ENCODE results near the gene TM4SF18. TPM values are rescaled to one million over a fixed set of nuclear protein-coding genes. Genes with fewer than 3 reads are reported as not detected.

The TM4SF18 gene
- total RNA-seq, 4 donors from 2014 or later = 9.7 to 33.3 (median 24.9) TPM

DNA sequence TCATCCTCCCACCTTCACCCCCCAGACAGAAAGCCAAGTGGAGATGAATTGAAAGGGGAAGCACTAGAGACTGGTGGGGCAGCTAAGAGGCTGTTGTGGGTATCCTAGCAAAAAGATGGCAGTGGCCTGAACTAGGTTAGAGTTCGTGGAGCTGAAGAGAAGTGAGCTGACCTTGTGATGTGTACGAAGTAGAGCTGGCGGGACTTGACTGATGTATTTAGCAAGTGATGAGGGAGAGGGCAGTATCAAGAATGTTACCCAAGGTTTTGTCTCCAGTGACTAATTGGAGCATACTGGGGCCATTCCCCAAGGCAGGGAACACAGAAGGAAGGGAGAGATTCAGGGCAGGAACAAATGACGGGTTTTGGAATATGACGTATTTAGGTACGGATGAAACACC lies 61.8 kb downstream of the TM4SF18 start:
- WGBS, 2 donors = 83 to 90% methylated on average over 6 of the region's 6 CpGs

DNA sequence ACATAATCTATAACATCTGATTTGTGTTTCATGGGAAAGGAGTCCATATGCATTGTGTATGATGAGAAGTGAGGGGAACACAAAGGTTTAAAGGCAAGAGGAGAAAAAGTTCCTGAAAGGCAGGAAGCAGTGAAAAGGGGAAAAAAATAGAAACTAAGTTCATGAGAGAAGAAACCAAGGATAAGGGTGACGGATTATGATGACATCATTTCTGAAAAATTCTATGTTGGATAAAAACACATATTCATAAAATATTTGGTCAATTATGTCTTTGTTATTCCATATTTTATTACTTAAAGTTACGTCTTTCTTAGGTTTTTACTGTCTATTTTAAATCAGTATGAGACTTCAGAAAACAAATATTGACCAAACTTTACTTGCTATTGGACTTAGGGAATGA lies 63.3 kb downstream of the TM4SF18 start:
- H3K4me1 ChIP-seq = peaks cover 0 to 3% of the 10 kb centered on the region in 2 donors
- H3K27ac ChIP-seq = no peak overlapping the region
- H3K27me3 ChIP-seq = no peaks in the 10 kb centered on the region
- H3K4me3 ChIP-seq (replicated peaks in 1 of 3) = no peak overlapping the region
- WGBS, 2 donors = 81% methylated on average over 2 of the region's 2 CpGs
- no peak for DNase-seq
- intact Hi-C loops (cut with DNase I) = loop anchor here (10.0 kb wide), 1 partner anchor 315 kb away; no protein-coding TSS in a partner anchor
- no peaks in the 10 kb centered on the region for H3K9me3 ChIP-seq
- TF ChIP-seq, protein P1, sequence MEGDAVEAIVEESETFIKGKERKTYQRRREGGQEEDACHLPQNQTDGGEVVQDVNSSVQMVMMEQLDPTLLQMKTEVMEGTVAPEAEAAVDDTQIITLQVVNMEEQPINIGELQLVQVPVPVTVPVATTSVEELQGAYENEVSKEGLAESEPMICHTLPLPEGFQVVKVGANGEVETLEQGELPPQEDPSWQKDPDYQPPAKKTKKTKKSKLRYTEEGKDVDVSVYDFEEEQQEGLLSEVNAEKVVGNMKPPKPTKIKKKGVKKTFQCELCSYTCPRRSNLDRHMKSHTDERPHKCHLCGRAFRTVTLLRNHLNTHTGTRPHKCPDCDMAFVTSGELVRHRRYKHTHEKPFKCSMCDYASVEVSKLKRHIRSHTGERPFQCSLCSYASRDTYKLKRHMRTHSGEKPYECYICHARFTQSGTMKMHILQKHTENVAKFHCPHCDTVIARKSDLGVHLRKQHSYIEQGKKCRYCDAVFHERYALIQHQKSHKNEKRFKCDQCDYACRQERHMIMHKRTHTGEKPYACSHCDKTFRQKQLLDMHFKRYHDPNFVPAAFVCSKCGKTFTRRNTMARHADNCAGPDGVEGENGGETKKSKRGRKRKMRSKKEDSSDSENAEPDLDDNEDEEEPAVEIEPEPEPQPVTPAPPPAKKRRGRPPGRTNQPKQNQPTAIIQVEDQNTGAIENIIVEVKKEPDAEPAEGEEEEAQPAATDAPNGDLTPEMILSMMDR (IDR thresholded peaks at IDR 0.05) = no peak
- TF ChIP-seq POLR2A (IDR thresholded peaks at IDR 0.05) = no peak
- H3K36me3 ChIP-seq = no peaks in the 10 kb centered on the region

More for the DNA sequence above, 61.8 kb downstream of the TM4SF18 start:
- no peak overlapping the region for H3K27ac ChIP-seq
- H3K27me3 ChIP-seq = no peaks in the 10 kb centered on the region
- H3K4me3 ChIP-seq (replicated peaks in 1 of 3) = no peak overlapping the region
- TF ChIP-seq POLR2A (IDR thresholded peaks at IDR 0.05) = no peak
- TF ChIP-seq, protein P1 (IDR thresholded peaks at IDR 0.05) = no peak
- intact Hi-C loops (cut with DNase I) = loop anchor here (10.0 kb wide), 1 partner anchor 317 kb away; no protein-coding TSS in a partner anchor
- DNase-seq = no peak
- no peaks in the 10 kb centered on the region for H3K9me3 ChIP-seq
- H3K4me1 ChIP-seq = peaks cover 5 to 9% of the 10 kb centered on the region in 2 donors
- no peaks in the 10 kb centered on the region for H3K36me3 ChIP-seq

GRCh38 chr3:149269687-149270086 lies 63.7 kb downstream of the TM4SF18 start:
- Histone ChIP-seq H3K4me3 (replicated peaks in 1 of 3) (no peak overlapping the region), H3K27me3 (no peaks in the 10 kb centered on the region), H3K36me3 (no peaks in the 10 kb centered on the region), H3K27ac (no peak overlapping the region), H3K9me3 (no peaks in the 10 kb centered on the region), H3K4me1 (no peaks in the 10 kb centered on the region)
- DNase-seq = no peak
- intact Hi-C loops (cut with DNase I) = loop anchor here (5.0 to 10.0 kb wide), 2 partner anchors 152 to 315 kb away; no protein-coding TSS in a partner anchor
- 96% methylated on average over 7 of the region's 7 CpGs for WGBS, 2 donors
- no peak for TF ChIP-seq POLR2A (IDR thresholded peaks at IDR 0.05)
- TF ChIP-seq, protein P1 (IDR thresholded peaks at IDR 0.05) = no peak

Other genes starting within 250 kb of the TM4SF18 start
- 10 to 100 TPM; 40.9 to 53.1 (median 47.7) TPM for gene HLTF, start 247.1 kb downstream of the TM4SF18 start, total RNA-seq
- 10 to 100 TPM; 23.0 to 27.9 (median 24.4) TPM for gene HPS3, start 204.0 kb downstream of the TM4SF18 start, total RNA-seq
- gene CP, start 111.8 kb downstream of the TM4SF18 start, total RNA-seq = 100 to 1,000 TPM in 1 of 4 donors, 10 to 100 TPM in 2, 1 to 10 TPM in 1; 5.0 to 111 (median 34.6) TPM
- gene TM4SF1, start 44.0 kb upstream of the TM4SF18 start, total RNA-seq = 100 to 1,000 TPM in 1 of 4 donors, 10 to 100 TPM in 3; 32.4 to 244 (median 79.3) TPM
- gene TM4SF4, start 141.1 kb upstream of the TM4SF18 start, total RNA-seq = 1 to 10 TPM in 1 of 4 donors, not detected in 3; 3.4 TPM

All from thyroid gland (tissue), 4 donors.